SK-N-SH treated with all-trans-retinoic acid at 6 μM for 48 hours (cell line): Measurements from ENCODE around the gene STIM2.

ENCODE experiments used
- BACH2 ChIP-seq: fragments of 250-450 bp; sonication (Bioruptor Pico); IDR thresholded peaks from 2 replicates; pipeline ENCODE4 v1.9.0; 2021; ENCODE audit warnings: mild to moderate bottlenecking, borderline replicate concordance
- ESRRG ChIP-seq: fragments of 250-450 bp; sonication (Bioruptor Pico); IDR thresholded peaks from 2 replicates; pipeline ENCODE4 v1.6.1; 2021; ENCODE audit warnings: mild to moderate bottlenecking
- PPARA ChIP-seq: fragments of 250-450 bp; sonication (Bioruptor Pico); IDR thresholded peaks from 2 replicates; pipeline ENCODE4 v1.5.0; 2020; ENCODE audit warnings: mild to moderate bottlenecking, borderline replicate concordance
- RARB ChIP-seq: fragments of 250-450 bp; sonication (Bioruptor Pico); IDR thresholded peaks from 2 replicates; pipeline ENCODE4 v1.8.0; 2021; ENCODE audit warnings: mild to moderate bottlenecking, moderate library complexity
- TOX ChIP-seq: fragments of 250-450 bp; sonication (Bioruptor Pico); IDR thresholded peaks from 2 replicates; pipeline ENCODE4 v1.8.0; 2021; ENCODE audit warnings: mild to moderate bottlenecking, moderate library complexity, borderline replicate concordance
- ZNF565 ChIP-seq: fragments of 450-650 bp; formaldehyde crosslinking; conservative IDR thresholded peaks from 2 replicates; pipeline ENCODE4 v1.5.0; 2020; ENCODE audit warnings: low read depth, mild to moderate bottlenecking, moderate library complexity
- ZNF70 ChIP-seq: fragments of 450-650 bp; formaldehyde crosslinking; IDR thresholded peaks from 2 replicates; pipeline ENCODE4 v1.5.0; 2020; ENCODE audit warnings: mild to moderate bottlenecking, moderate library complexity
- ZNF8 ChIP-seq: fragments of 450-650 bp; formaldehyde crosslinking; IDR thresholded peaks from 2 replicates; pipeline ENCODE4 v1.5.0; 2020; ENCODE audit warnings: mild to moderate bottlenecking, moderate library complexity
- TF ChIP-seq, protein P1 (sequence below): fragments of 250-450 bp; sonication (Bioruptor Pico); IDR thresholded peaks from 2 replicates; pipeline ENCODE4 v1.8.0; 2021; ENCODE audit warnings: low read depth, mild to moderate bottlenecking, moderate library complexity, borderline replicate concordance
- TF ChIP-seq, protein P2 (sequence below): fragments of 250-450 bp; sonication (Bioruptor Pico); IDR thresholded peaks from 2 replicates; pipeline ENCODE4 v1.5.0; 2020; ENCODE audit warnings: mild to moderate bottlenecking, moderate library complexity

GRCh38 chr4:26858947-26859401, 1.7 kb upstream of the STIM2 start:
- TF ChIP-seq ZNF8 (CRISPR knock-in tag) = no peak
- no peak for TF ChIP-seq RARB (CRISPR knock-in tag)
- TF ChIP-seq BACH2 (CRISPR knock-in tag) = no peak
- TF ChIP-seq TOX (CRISPR knock-in tag) = no peak
- TF ChIP-seq, protein P1, sequence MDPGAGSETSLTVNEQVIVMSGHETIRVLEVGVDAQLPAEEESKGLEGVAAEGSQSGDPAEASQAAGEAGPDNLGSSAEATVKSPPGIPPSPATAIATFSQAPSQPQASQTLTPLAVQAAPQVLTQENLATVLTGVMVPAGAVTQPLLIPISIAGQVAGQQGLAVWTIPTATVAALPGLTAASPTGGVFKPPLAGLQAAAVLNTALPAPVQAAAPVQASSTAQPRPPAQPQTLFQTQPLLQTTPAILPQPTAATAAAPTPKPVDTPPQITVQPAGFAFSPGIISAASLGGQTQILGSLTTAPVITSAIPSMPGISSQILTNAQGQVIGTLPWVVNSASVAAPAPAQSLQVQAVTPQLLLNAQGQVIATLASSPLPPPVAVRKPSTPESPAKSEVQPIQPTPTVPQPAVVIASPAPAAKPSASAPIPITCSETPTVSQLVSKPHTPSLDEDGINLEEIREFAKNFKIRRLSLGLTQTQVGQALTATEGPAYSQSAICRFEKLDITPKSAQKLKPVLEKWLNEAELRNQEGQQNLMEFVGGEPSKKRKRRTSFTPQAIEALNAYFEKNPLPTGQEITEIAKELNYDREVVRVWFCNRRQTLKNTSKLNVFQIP = no peak
- TF ChIP-seq ZNF70 = no peak
- no peak for TF ChIP-seq ZNF565
- no peak for TF ChIP-seq ESRRG (CRISPR knock-in tag)
- no peak for TF ChIP-seq PPARA (CRISPR knock-in tag)
- TF ChIP-seq, protein P2, sequence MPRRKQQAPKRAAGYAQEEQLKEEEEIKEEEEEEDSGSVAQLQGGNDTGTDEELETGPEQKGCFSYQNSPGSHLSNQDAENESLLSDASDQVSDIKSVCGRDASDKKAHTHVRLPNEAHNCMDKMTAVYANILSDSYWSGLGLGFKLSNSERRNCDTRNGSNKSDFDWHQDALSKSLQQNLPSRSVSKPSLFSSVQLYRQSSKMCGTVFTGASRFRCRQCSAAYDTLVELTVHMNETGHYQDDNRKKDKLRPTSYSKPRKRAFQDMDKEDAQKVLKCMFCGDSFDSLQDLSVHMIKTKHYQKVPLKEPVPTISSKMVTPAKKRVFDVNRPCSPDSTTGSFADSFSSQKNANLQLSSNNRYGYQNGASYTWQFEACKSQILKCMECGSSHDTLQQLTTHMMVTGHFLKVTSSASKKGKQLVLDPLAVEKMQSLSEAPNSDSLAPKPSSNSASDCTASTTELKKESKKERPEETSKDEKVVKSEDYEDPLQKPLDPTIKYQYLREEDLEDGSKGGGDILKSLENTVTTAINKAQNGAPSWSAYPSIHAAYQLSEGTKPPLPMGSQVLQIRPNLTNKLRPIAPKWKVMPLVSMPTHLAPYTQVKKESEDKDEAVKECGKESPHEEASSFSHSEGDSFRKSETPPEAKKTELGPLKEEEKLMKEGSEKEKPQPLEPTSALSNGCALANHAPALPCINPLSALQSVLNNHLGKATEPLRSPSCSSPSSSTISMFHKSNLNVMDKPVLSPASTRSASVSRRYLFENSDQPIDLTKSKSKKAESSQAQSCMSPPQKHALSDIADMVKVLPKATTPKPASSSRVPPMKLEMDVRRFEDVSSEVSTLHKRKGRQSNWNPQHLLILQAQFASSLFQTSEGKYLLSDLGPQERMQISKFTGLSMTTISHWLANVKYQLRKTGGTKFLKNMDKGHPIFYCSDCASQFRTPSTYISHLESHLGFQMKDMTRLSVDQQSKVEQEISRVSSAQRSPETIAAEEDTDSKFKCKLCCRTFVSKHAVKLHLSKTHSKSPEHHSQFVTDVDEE (CRISPR knock-in tag) = no peak
